Measurements from ENCODE around the gene PPP1R16B.
"Not testable (repeated sequence)": the region's sequence is repeated elsewhere in the genome, so short reads cannot be mapped to it uniquely, and the experiment has no call there.

PPP1R16B gene

GRCh38 chr20:38794057-38794456 is 11.4 kb upstream of the PPP1R16B start:
- not testable (repeated sequence) for DNase-seq

GRCh38 chr20:38798266-38798665 is 7.2 kb upstream of the PPP1R16B start:
- no peak for DNase-seq

GRCh38 chr20:38799203-38799602 is 6.3 kb upstream of the PPP1R16B start:
- no peak for DNase-seq

- DNase-seq: no peak
Observed at GRCh38 chr20:38800882-38801281, 4.6 kb upstream of the PPP1R16B start.

- no peak for DNase-seq
Observed at GRCh38 chr20:38804221-38804620, 1.3 kb upstream of the PPP1R16B start.

GRCh38 chr20:38804682-38805501 is 605 bp upstream of the PPP1R16B start:
- no peak for DNase-seq

- peak in 1 of 2 experiments; percentile 20 for DNase-seq
Observed at GRCh38 chr20:38805958-38806854, 709 bp downstream of the PPP1R16B start.

GRCh38 chr20:38806855-38807655 is 1.6 kb downstream of the PPP1R16B start:
- DNase-seq: no peak

GRCh38 chr20:38809942-38810341 is 4.4 kb downstream of the PPP1R16B start:
- no peak for DNase-seq

- no peak for DNase-seq
Observed at GRCh38 chr20:38810926-38811630, 5.6 kb downstream of the PPP1R16B start.

- DNase-seq: no peak
Observed at GRCh38 chr20:38811769-38812168, 6.3 kb downstream of the PPP1R16B start.

GRCh38 chr20:38812182-38812581 is 6.7 kb downstream of the PPP1R16B start:
- no peak for DNase-seq

GRCh38 chr20:38812709-38813573 is 7.4 kb downstream of the PPP1R16B start:
- no peak for DNase-seq

GRCh38 chr20:38813574-38813962 is 8.1 kb downstream of the PPP1R16B start:
- not testable (repeated sequence) for DNase-seq

- DNase-seq: no peak
Observed at GRCh38 chr20:38815446-38815845, 9.9 kb downstream of the PPP1R16B start.

- DNase-seq: no peak
Observed at GRCh38 chr20:38818113-38819065, 12.9 kb downstream of the PPP1R16B start.

GRCh38 chr20:38825571-38825900 is 20.0 kb downstream of the PPP1R16B start:
- DNase-seq: no peak

- no peak for DNase-seq
Observed at GRCh38 chr20:38825901-38826625, 20.6 kb downstream of the PPP1R16B start.

- no peak for DNase-seq
Observed at GRCh38 chr20:38827770-38828281, 22.3 kb downstream of the PPP1R16B start.
